Retina (tissue), 1 donor: Measurements from ENCODE around the gene COPG2.
A peak's percentile ranks its signal among the peaks of the same experiment; 100 is the strongest.

Experiments used
- DNase-seq: peaks from one replicate; pipeline ENCODE4 v3.0.0-alpha.2; 2016

The COPG2 gene

GRCh38 chr7:130492523-130493274 lies 175.8 kb downstream of the COPG2 start:
- DNase-seq = peak; percentile 41

- peak; percentile 73 for DNase-seq
Measured at GRCh38 chr7:130491841-130492522, 176.6 kb downstream of the COPG2 start, which contains the start of gene MEST. Gene MEST, plus strand, starts transcription at chr7:130492085. Its CDS starts 229 bp downstream, at chr7:130492314.

GRCh38 chr7:130490888-130491804 lies 177.4 kb downstream of the COPG2 start:
- peak; percentile 93 for DNase-seq

- DNase-seq = peak; percentile 83
Measured at GRCh38 chr7:130490311-130490791, 178.2 kb downstream of the COPG2 start.

GRCh38 chr7:130489140-130489983 lies 179.2 kb downstream of the COPG2 start:
- no peak for DNase-seq

GRCh38 chr7:130488392-130489139 lies 180.0 kb downstream of the COPG2 start:
- no peak for DNase-seq

GRCh38 chr7:130486954-130487436 lies 181.6 kb downstream of the COPG2 start:
- DNase-seq = peak; percentile 43

GRCh38 chr7:130486114-130486953 lies 182.2 kb downstream of the COPG2 start:
- DNase-seq = peak; percentile 88

GRCh38 chr7:130485734-130486113 lies 182.8 kb downstream of the COPG2 start:
- DNase-seq = no peak

- DNase-seq = no peak
Measured at GRCh38 chr7:130483031-130483430, 185.5 kb downstream of the COPG2 start.

GRCh38 chr7:130481898-130482297 lies 186.7 kb downstream of the COPG2 start:
- peak; percentile 12 for DNase-seq

GRCh38 chr7:130479716-130480400 lies 188.7 kb downstream of the COPG2 start:
- no peak for DNase-seq

- no peak for DNase-seq
Measured at GRCh38 chr7:130478991-130479390, 189.6 kb downstream of the COPG2 start.

- DNase-seq = no peak
Measured at GRCh38 chr7:130476297-130477150, 192.0 kb downstream of the COPG2 start.

GRCh38 chr7:130475776-130476175 lies 192.8 kb downstream of the COPG2 start:
- peak; percentile 67 for DNase-seq

- DNase-seq = no peak
Measured at GRCh38 chr7:130473876-130474275, 194.7 kb downstream of the COPG2 start.

- DNase-seq = no peak
Measured at GRCh38 chr7:130473289-130473688, 195.3 kb downstream of the COPG2 start.

GRCh38 chr7:130471974-130472373 lies 196.6 kb downstream of the COPG2 start:
- no peak for DNase-seq

- no peak for DNase-seq
Measured at GRCh38 chr7:130468612-130469011, 199.9 kb downstream of the COPG2 start.
